Raji (cell line): ENCODE results near the gene ASTN2.

ENCODE experiments used
- POLR2A ChIP-seq: IDR thresholded peaks from 2 replicates; pipeline ENCODE4 v1.6.1; 2011; ENCODE audit warnings: low read depth, low read length, control low read depth; ENCODE audit not compliant: insufficient read depth

ASTN2 gene

DNA sequence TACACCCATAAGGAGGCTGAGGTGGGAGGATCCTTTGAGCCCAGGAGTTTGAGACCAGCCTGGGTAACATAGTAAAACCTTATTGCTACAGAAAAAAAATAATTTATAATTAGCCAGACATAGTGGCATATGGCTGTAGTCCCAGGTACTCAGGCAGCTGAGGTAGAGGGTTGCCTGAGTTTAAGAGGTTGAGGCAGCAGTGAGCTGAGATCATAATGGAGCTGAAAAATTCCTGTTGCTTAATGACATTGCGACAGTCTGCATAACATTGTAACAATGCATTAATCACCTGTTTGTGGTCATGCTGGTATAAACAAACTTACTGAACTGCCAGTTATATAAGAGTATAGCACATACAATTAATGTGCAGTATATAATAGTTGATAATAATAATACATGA, 513.6 kb downstream of the ASTN2 start:
- no peak for TF ChIP-seq POLR2A

DNA sequence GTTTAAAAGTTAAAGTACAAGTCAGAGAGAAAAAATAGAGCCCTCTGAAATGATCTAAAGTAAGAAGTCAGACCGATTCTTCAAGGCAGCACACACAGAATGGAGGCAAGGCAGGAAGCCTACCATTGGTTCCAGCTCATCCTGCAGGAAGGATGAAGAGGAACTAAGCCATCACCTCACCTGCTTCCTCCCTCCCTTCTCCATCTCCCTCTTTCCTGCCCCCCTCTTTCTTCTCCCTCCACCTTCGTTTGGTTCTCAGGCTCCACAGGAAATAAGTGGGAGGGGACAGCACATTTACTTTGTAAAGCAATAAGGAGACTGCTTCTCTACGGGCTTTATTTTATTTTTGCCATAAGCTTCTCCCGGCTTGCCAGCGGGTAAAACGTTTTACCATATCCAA, 514.3 kb downstream of the ASTN2 start:
- TF ChIP-seq POLR2A: no peak

DNA sequence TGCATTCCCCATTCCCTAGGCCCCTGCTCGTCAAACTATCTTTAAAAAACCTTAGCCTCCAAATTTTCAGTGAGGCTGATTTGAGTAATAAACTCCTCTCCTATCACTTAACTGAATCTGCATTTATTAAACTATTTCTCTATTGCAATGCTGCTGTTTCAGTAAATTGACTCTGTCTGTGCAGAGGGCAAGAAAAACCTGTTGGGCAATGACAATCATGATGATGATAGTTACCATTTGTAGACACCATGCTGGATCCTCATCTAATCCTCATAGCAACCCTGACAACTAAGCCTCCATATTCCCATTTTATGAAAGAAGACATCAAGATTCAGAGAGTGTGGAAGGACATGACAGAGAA, 514.9 kb downstream of the ASTN2 start:
- no peak for TF ChIP-seq POLR2A

DNA sequence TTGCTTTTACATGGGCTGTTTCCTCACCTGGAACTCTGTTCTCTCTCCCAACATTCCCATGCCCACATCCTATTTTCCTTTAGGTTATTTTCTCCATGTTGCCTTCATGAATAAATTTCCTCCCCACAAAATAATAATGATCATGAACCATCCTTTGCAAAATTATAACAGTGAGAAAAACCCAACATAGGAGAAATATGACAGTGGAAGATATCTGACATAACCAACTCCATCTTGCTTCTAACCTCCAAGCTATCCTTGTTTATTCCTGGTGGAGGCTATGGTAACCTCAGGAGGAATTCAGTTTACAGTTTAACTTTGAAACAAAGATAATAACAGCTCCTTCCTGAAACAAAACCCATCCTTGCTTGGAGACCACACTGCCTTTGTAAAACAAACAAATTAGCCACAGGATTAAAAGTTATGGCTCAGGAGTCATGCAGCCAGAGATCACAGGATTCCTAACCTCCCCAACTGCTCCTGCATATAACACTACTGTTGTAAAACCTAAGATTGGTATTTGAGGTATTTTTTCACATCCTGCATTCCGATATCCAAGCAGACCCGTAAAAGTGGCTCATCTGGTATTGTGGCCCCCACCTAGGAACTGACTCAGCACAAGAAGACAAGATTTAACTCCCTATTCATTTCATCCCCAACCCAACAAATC, 515.4 kb downstream of the ASTN2 start:
- no peak for TF ChIP-seq POLR2A

DNA sequence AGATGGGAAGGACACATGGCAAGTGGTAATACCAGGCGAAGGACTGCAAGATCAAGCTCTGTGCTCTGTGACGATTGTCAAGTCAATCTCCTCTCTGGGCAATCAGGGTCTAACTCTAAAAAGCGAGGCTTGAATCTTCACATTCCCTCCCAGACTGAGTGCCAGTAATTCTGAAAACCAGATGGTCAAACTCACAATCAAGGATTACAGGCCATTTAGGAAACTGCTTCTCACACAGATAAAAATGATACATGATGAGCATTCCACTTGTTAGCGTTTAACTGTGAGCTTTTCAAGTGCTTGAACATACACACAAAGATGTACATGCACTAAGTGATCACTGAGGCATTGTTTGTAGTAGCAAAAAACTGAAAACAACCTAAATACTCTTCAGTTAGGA, 517.7 kb downstream of the ASTN2 start:
- no peak for TF ChIP-seq POLR2A

DNA sequence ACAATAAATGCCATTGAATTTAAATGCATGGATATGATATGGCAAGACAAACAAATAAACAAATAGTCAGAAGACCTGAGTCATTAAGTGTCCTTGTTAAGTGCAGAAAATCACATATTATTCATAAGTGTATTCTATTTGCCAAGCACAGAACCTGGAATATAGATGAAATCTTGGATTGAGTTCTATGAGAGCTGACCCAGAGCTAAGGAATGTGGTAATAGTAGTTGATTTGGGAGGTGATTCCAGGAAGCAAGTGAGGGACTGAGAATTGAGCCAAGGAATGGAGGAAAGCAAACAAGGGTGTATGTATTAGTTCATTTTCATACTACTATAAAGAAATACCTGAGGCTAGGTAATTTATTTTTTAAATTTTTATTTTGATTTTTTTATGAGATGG, 518.9 kb downstream of the ASTN2 start:
- TF ChIP-seq POLR2A: no peak

DNA sequence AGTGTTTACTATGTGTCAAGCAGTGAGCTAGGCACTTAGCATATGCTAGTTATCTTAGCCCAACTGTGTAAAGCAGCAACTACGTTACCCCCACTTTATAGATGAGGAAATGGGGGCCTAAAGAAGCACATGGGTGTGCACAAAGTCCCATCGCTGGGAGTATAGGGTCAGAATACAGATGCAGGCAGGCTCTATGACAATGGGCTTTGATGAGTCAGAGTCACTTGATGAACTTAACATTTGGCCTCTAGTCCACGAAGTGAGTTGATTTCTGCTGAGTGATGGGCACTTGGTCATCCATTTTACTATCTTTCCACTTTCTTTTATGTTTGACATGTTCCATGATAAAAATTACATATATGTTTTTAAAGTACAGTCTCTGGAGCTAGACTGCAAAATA, 523.4 kb downstream of the ASTN2 start:
- TF ChIP-seq POLR2A: no peak

DNA sequence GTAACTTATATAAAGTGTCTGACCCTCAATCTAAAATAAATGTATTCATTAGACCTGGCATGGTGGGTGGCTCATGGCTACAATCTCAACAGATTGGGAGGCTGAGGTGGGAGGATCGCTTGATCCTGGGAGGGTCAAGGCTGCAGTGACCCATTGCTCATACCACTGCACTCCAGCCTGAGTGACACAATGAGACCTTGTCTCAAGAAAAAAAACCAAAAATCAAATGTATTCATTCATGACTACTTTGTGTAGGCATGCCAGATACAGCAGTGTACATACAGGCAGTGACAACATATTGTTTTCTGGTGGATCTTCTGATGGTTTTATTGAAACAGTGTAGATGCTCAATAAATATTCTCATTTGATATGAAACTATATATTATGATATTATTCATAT, 526.8 kb downstream of the ASTN2 start:
- no peak for TF ChIP-seq POLR2A

DNA sequence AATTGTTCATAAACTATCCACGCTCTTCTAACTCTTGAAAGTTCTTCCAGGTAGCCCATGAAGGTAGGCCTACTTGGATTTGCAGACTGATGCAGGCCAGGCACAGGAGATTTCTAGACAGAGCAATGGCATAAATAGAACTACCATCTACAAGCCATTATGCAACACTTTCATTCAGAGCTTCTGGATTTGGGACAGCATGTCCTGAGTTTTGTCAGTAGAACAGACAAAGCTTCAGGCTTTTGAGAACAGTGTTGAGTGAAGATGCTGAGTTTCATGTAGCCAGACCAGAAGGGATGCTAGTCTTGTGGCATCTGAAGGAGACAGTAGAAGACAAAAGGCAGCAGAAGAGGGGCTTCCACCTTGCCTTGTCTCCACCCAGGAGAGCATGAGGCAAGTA, 531.2 kb downstream of the ASTN2 start:
- no peak for TF ChIP-seq POLR2A

DNA sequence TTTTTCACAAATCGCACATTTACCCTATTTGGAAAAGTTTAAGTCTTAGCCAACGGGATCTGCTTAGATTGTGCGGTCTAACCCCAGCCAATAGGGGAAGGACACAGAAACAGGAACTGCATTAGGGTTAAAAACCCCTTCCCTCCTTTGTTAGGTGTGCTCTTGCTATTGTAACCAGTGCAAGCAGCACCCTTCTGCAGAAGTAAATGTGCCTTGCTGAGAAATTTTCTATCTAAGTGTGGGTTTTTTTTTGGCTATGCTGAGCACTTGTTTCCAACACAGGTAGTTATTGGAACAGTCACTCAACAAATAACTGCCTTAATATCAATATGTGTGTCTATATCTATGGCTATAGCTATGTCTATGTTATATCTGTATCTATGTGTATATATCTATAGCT, 537.8 kb downstream of the ASTN2 start:
- no peak for TF ChIP-seq POLR2A

DNA sequence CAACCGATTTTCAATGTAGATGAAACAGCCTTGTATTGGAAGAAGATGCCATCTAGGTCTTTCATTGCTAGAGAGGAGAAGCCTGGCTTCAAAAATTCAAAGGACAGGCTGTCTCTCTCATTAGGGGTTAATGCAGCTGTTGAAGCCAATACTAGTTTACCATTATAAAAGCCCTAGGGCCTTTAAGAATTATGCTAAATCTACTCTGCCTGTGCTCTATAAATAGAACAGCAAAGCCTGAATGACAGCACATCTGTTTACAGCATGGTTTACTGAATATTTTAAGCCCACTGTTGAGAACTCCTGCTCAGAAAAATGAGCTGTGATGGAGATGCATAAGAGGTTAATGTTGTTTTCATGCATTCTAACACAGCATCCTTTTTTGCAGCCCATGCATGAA, 539.3 kb downstream of the ASTN2 start:
- TF ChIP-seq POLR2A: no peak

DNA sequence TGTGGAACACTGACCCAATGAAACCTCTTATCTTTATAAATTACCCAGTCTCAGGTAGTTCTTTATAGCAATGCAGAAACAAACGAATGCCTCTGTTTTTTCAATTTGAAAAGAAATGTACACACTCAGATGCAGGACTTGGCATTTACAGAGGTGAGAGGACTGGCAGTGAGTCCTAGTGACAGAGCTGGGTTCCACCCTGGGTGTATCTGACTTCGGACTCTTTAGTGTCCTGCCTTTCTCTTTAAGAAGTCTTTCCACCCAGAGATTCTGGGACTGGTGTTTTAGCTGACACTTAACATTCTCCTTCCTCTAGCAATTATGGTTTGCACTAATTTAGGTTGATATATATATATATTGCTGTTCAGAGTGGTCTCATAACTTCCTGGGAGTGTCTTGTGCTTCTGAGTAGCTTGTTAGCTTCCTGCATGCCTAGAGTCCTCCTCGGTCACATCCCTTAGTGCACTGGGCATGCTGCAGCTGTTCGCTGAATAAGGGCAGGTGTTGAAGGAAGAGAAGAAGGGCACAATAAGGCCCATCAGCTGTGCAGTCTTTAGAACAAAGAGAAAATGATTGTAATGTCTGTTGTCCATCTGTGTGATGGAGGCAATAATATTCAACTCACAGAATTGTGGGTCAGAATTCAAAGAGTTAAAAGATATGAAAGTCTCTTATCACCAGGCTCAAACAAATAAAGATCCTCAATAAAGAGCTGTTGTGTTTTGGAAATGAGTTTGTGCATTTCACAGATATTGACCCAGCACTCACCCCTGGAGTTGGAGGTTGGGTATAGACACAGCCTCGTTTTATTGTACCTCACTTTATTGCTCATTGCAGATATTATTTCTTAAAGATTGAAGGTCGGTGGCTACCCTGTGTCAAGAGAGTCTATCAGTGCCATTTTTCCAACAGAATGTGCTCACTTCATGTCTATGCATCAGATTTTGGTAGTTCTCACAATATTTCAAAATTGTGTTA, 540.6 kb downstream of the ASTN2 start:
- no peak for TF ChIP-seq POLR2A

DNA sequence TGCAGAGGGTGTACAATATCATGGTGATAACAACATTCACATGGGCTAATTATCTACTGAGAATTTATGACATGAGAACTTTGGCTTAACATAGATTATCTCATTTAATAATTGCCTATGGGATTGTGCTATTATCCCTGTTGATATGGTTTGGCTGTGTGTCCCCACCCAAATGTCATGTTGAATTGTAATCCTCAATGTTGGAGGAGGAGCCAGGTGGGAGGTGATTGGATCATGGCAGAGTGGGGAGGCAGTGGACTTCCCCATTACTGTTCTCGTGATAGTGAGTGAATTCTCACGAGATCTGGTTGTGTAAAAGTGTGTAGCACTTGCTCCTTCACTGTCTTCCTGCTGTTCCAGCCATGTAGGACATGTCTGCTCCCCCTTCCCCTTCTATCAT, 541.4 kb downstream of the ASTN2 start:
- no peak for TF ChIP-seq POLR2A

DNA sequence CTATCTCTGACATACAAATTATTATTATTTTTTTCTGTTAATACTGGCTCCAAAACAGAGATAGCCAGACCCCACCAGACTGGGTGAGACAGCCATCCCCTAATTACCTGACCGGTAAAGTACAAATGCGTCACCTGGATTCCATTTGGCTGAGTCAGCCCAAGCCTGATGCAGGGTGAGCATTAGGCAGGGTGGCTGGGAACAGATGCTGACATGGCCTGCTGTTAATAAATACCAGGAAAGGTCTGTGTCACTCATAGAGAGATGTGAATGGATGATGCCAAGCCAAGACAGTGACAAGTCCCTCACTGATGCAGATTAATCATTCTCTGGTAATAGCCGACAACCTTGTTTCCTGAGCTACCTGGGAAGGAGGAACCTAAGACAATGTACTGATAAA, 544.3 kb downstream of the ASTN2 start:
- no peak for TF ChIP-seq POLR2A

DNA sequence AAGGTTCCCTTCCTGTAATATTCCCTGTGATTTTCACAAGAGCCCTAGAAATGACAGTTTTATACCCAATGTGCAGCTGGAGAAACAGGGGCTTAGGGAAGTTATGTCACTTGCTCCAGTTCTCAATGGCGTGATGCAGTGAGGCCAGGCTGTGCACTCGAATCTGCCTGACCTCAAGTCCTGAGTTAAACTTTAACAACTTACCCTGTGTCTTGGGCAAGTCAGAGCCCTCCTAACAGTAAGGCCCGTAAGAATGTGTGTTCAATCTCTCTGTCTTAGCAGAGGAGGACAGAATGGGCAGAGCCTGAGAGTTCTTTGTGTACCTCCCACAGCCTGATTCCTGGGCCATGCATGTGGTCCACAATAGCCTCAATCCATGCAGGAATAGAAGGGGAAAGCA, 546.7 kb downstream of the ASTN2 start:
- TF ChIP-seq POLR2A: no peak

DNA sequence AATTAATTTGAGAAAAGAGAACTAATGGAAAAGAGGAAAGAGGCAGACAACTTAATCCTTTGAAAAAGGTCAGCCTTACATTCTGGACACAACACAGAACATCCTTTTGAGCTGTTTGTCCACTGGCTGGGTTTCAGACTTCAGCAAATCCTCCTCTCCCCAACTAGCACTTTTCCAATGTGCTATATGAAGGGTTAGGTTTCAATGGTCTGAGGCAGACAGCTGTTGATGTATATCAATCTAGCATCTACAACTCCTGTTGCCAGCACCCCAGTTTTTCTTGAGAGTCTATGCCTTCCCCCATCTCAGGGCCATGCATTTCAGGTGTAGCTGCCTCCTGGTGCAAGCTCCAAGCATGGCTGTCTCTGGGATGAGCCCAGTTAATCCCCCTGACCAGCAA, 553.5 kb downstream of the ASTN2 start:
- TF ChIP-seq POLR2A: no peak
